HepG2 (cell line): ENCODE results near the gene TAPBP. TPM values are rescaled to one million over a fixed set of nuclear protein-coding genes. Genes with fewer than 3 reads are reported as not detected.

Experiments used
- AGO1 ChIP-seq: fragments of 200-400 bp; formaldehyde crosslinking; IDR thresholded peaks from 2 replicates; pipeline ENCODE4 v1.6.1; 2017; ENCODE audit warnings: mild to moderate bottlenecking, low read depth, low read length, moderate library complexity; ENCODE audit not compliant: poor library complexity, severe bottlenecking
- MLLT10 ChIP-seq: sonication (generic); formaldehyde crosslinking; IDR thresholded peaks from 2 replicates; pipeline ENCODE4 v1.4.0; 2020; ENCODE audit warnings: missing genetic modification reagents
- ZBTB38 ChIP-seq: sonication (generic); formaldehyde crosslinking; IDR thresholded peaks from 2 replicates; pipeline ENCODE4 v1.5.1; 2020; ENCODE audit warnings: mild to moderate bottlenecking, missing genetic modification reagents
- ZNF367 ChIP-seq: sonication (generic); formaldehyde crosslinking; IDR thresholded peaks from 2 replicates; pipeline ENCODE4 v1.4.0; 2020; ENCODE audit warnings: missing genetic modification reagents, borderline replicate concordance
- polyA plus RNA-seq, 8 experiments: library from polyadenylated mRNA; depleted of rRNA in 3 of 8; stranded (reverse) in 7 of 8; unstranded in 1 of 8; fragments of >200 nt; fragmentation: Illumina TruSeq in 4 of 8; extraction: Trizol in 4 of 8; gene quantifications; 2 replicates each; pipeline versions ENCODE4 v1.2.1 to v1.2.3, GENCODE V29; 2011 to 2016; ENCODE audit warnings: low read depth in 4 of 8, missing spikeins in 1 of 8, mixed read lengths in 1 of 8; ENCODE audit not compliant: insufficient read depth in 1 of 8
- total RNA-seq, 5 experiments: library from RNA; depleted of rRNA; stranded (reverse); fragments of >200 nt; fragmentation: Illumina TruSeq; extraction: Trizol; gene quantifications; 2 replicates each; pipeline ENCODE4 v1.2.3, GENCODE V29; 2016; ENCODE audit warnings: low read depth in 1 of 5
- TF ChIP-seq, protein P1 (sequence below): sonication (generic); formaldehyde crosslinking; IDR thresholded peaks from one replicate; pipeline ENCODE4 v1.5.1; 2020; ENCODE audit warnings: mild to moderate bottlenecking, missing genetic modification reagents; ENCODE audit errors: not compliant biosample characterization
- TF ChIP-seq, protein P2 (sequence below): sonication (generic); formaldehyde crosslinking; IDR thresholded peaks from 2 replicates; pipeline ENCODE4 v1.5.1; 2020; ENCODE audit warnings: mild to moderate bottlenecking, missing genetic modification reagents, moderate library complexity

TAPBP gene
- total and polyA plus RNA-seq, 2 of the 13 experiments (the other 11 are each of a cell fraction or from before 2014, with no cell fraction given) = 27.4 to 32.3 TPM

DNA sequence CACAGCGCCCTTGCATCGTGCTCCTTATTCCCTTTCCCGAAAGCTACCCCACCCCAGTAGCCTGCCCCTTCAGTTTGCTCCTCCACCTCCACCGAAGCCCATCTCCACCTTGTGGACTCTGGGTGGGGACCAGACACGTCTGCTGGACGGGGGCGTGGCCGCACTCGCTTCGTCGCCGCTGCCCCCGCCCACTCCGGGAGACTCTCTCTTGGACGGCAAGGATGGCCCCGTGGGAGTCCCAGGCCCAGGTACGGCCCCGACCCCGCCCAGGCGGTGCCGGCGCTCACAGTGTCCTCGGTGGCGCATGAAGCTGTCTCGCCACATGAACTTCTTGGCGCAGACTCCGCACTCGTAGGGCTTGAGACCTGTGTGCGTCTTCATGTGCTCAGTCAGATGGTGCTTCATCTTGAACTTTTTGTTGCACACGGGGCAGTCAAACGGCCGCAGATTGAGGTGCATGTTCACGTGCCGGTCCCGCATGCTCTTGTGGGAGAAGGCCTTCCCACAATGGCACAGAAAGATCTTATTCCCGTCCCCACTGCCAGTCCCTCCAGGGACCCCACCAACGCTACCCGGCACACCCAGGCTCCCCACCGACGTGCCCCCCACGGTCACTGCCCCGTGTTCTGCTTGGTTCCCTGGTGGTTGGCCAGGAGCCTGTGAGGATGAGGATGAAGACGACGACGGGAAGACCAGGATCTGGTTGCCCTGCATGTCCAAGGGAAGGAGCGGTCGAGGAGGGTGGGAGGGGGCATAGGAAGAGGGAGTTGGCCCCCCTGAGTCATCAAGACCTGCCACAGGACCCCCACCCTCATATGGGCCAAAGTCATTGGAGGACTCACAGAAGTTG is 1.3 kb upstream of the TAPBP start (continued):
- TF ChIP-seq, protein P1, sequence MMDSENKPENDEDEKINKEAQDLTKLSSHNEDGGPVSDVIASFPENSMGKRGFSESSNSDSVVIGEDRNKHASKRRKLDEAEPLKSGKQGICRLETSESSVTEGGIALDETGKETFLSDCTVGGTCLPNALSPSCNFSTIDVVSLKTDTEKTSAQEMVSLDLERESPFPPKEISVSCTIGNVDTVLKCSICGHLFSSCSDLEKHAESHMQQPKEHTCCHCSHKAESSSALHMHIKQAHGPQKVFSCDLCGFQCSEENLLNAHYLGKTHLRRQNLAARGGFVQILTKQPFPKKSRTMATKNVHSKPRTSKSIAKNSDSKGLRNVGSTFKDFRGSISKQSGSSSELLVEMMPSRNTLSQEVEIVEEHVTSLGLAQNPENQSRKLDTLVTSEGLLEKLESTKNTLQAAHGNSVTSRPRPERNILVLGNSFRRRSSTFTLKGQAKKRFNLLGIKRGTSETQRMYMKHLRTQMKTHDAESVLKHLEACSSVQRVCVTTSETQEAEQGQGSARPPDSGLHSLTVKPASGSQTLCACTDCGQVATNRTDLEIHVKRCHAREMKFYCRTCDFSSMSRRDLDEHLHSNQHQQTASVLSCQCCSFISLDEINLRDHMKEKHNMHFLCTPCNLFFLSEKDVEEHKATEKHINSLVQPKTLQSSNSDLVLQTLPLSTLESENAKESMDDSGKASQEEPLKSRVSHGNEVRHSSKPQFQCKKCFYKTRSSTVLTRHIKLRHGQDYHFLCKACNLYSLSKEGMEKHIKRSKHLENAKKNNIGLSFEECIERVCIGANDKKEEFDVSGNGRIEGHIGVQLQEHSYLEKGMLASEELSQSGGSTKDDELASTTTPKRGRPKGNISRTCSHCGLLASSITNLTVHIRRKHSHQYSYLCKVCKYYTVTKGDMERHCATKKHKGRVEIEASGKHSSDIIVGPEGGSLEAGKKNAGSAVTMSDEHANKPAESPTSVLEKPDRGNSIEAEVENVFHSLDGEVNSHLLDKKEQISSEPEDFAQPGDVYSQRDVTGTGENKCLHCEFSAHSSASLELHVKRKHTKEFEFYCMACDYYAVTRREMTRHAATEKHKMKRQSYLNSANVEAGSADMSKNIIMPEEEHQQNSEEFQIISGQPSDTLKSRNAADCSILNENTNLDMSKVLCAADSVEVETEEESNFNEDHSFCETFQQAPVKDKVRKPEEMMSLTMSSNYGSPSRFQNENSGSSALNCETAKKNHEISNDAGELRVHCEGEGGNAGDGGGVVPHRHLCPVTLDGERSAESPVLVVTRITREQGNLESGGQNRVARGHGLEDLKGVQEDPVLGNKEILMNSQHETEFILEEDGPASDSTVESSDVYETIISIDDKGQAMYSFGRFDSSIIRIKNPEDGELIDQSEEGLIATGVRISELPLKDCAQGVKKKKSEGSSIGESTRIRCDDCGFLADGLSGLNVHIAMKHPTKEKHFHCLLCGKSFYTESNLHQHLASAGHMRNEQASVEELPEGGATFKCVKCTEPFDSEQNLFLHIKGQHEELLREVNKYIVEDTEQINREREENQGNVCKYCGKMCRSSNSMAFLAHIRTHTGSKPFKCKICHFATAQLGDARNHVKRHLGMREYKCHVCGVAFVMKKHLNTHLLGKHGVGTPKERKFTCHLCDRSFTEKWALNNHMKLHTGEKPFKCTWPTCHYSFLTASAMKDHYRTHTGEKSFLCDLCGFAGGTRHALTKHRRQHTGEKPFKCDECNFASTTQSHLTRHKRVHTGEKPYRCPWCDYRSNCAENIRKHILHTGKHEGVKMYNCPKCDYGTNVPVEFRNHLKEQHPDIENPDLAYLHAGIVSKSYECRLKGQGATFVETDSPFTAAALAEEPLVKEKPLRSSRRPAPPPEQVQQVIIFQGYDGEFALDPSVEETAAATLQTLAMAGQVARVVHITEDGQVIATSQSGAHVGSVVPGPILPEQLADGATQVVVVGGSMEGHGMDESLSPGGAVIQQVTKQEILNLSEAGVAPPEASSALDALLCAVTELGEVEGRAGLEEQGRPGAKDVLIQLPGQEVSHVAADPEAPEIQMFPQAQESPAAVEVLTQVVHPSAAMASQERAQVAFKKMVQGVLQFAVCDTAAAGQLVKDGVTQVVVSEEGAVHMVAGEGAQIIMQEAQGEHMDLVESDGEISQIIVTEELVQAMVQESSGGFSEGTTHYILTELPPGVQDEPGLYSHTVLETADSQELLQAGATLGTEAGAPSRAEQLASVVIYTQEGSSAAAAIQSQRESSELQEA (CRISPR knock-in tag) = no peak
- TF ChIP-seq, protein P2, sequence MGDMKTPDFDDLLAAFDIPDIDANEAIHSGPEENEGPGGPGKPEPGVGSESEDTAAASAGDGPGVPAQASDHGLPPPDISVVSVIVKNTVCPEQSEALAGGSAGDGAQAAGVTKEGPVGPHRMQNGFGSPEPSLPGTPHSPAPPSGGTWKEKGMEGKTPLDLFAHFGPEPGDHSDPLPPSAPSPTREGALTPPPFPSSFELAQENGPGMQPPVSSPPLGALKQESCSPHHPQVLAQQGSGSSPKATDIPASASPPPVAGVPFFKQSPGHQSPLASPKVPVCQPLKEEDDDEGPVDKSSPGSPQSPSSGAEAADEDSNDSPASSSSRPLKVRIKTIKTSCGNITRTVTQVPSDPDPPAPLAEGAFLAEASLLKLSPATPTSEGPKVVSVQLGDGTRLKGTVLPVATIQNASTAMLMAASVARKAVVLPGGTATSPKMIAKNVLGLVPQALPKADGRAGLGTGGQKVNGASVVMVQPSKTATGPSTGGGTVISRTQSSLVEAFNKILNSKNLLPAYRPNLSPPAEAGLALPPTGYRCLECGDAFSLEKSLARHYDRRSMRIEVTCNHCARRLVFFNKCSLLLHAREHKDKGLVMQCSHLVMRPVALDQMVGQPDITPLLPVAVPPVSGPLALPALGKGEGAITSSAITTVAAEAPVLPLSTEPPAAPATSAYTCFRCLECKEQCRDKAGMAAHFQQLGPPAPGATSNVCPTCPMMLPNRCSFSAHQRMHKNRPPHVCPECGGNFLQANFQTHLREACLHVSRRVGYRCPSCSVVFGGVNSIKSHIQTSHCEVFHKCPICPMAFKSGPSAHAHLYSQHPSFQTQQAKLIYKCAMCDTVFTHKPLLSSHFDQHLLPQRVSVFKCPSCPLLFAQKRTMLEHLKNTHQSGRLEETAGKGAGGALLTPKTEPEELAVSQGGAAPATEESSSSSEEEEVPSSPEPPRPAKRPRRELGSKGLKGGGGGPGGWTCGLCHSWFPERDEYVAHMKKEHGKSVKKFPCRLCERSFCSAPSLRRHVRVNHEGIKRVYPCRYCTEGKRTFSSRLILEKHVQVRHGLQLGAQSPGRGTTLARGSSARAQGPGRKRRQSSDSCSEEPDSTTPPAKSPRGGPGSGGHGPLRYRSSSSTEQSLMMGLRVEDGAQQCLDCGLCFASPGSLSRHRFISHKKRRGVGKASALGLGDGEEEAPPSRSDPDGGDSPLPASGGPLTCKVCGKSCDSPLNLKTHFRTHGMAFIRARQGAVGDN = peak; percentile 43; the same call in 1 of the 2 replicates
- TF ChIP-seq MLLT10 = no peak
- TF ChIP-seq ZBTB38 (CRISPR knock-in tag) = 0 out of 2 replicates have a peak, but pooled peaks have one; percentile 23
- TF ChIP-seq ZNF367 = 0 out of 2 replicates have a peak, but pooled peaks have one; percentile 7
- TF ChIP-seq AGO1 = peak; percentile 93
